ENCODE measurements around the gene RAI1. TPM values are rescaled to one million over a fixed set of nuclear protein-coding genes. Genes with fewer than 3 reads are reported as not detected.

Gene RAI1
- total and polyA plus RNA-seq, 5 donors from 2014 or later, result 0.80 to 11.4 (median 1.1) TPM

GRCh38 chr17:17742133-17742621 is 60.9 kb downstream of the RAI1 start:
- DNase-seq, result no peak
- H3K36me3 ChIP-seq (ENCODE audit: control insufficient read depth, insufficient read depth, low read length), result no peaks in the 10 kb centered on the region
- Mint-ChIP-seq H3K9me3 (no peaks in the 10 kb centered on the region), H3K27ac (no peak overlapping the region), H3K4me1 (peaks cover 0 to 7% (median 5%) of the 10 kb centered on the region in 4 donors), H3K4me3 (no peak overlapping the region), H3K27me3 (peaks cover 4% of the 10 kb centered on the region), H3K36me3 (no peaks in the 10 kb centered on the region)
- H3K27ac ChIP-seq (ENCODE audit: insufficient read depth, low read length, poor library complexity, severe bottlenecking), result no peak overlapping the region
- H3K27me3 ChIP-seq (ENCODE audit: control insufficient read depth, insufficient read depth, low read length), result no peaks in the 10 kb centered on the region
- H3K4me1 ChIP-seq (ENCODE audit: control insufficient read depth, insufficient read depth, low read length, poor library complexity, severe bottlenecking), result peaks cover 6% of the 10 kb centered on the region
- no peak overlapping the region for H3K4me3 ChIP-seq (ENCODE audit: low read depth, low read length)
- H3K9me3 ChIP-seq (ENCODE audit: control insufficient read depth in 2 of 2, low read length in 2 of 2), result no peaks in the 10 kb centered on the region
- ATAC-seq (ENCODE audit: low read depth in 2 of 2), result no peak

GRCh38 chr17:17742688-17743390 is 61.6 kb downstream of the RAI1 start:
- peak overlapping the region in 1 of 4 donors; percentile 28 for H3K4me3 Mint-ChIP-seq
- Histone ChIP-seq H3K9me3 (ENCODE audit: control insufficient read depth in 2 of 2, low read length in 2 of 2) (no peaks in the 10 kb centered on the region), H3K36me3 (ENCODE audit: control insufficient read depth, insufficient read depth, low read length) (no peaks in the 10 kb centered on the region), H3K4me3 (ENCODE audit: low read depth, low read length) (no peak overlapping the region), H3K4me1 (ENCODE audit: control insufficient read depth, insufficient read depth, low read length, poor library complexity, severe bottlenecking) (peaks cover 4% of the 10 kb centered on the region), H3K27ac (ENCODE audit: insufficient read depth, low read length, poor library complexity, severe bottlenecking) (no peak overlapping the region), H3K27me3 (ENCODE audit: control insufficient read depth, insufficient read depth, low read length) (no peaks in the 10 kb centered on the region)
- DNase-seq (no peak), ATAC-seq (ENCODE audit: low read depth in 2 of 2) (no peak)
- peaks cover 4% of the 10 kb centered on the region for H3K27me3 Mint-ChIP-seq
- peaks cover 0 to 7% (median 6%) of the 10 kb centered on the region in 4 donors for H3K4me1 Mint-ChIP-seq
- no peak overlapping the region for H3K27ac Mint-ChIP-seq
- no peaks in the 10 kb centered on the region for H3K36me3 Mint-ChIP-seq
- H3K9me3 Mint-ChIP-seq, result no peaks in the 10 kb centered on the region

- peaks cover 4% of the 10 kb centered on the region for H3K4me1 ChIP-seq (ENCODE audit: control insufficient read depth, insufficient read depth, low read length, poor library complexity, severe bottlenecking)
- Mint-ChIP-seq H3K4me1 (peaks cover 0 to 12% (median 7%) of the 10 kb centered on the region in 4 donors), H3K4me3 (no peak overlapping the region), H3K27me3 (peaks cover 4% of the 10 kb centered on the region), H3K9me3 (no peaks in the 10 kb centered on the region), H3K27ac (no peak overlapping the region), H3K36me3 (no peaks in the 10 kb centered on the region)
- no peak overlapping the region for H3K27ac ChIP-seq (ENCODE audit: insufficient read depth, low read length, poor library complexity, severe bottlenecking)
- H3K4me3 ChIP-seq (ENCODE audit: low read depth, low read length), result no peak overlapping the region
- no peaks in the 10 kb centered on the region for H3K36me3 ChIP-seq (ENCODE audit: control insufficient read depth, insufficient read depth, low read length)
- no peaks in the 10 kb centered on the region for H3K9me3 ChIP-seq (ENCODE audit: control insufficient read depth in 2 of 2, low read length in 2 of 2)
- ATAC-seq (ENCODE audit: low read depth in 2 of 2) (no peak), DNase-seq (no peak)
- H3K27me3 ChIP-seq (ENCODE audit: control insufficient read depth, insufficient read depth, low read length), result no peaks in the 10 kb centered on the region
Measured at GRCh38 chr17:17743391-17744112, 62.3 kb downstream of the RAI1 start.

- Mint-ChIP-seq H3K4me3 (no peak overlapping the region), H3K27ac (no peak overlapping the region), H3K27me3 (peaks cover 4% of the 10 kb centered on the region), H3K9me3 (no peaks in the 10 kb centered on the region), H3K4me1 (peaks cover 0 to 15% (median 8%) of the 10 kb centered on the region in 4 donors), H3K36me3 (no peaks in the 10 kb centered on the region)
- Histone ChIP-seq H3K36me3 (ENCODE audit: control insufficient read depth, insufficient read depth, low read length) (no peaks in the 10 kb centered on the region), H3K27me3 (ENCODE audit: control insufficient read depth, insufficient read depth, low read length) (no peaks in the 10 kb centered on the region), H3K9me3 (ENCODE audit: control insufficient read depth in 2 of 2, low read length in 2 of 2) (no peaks in the 10 kb centered on the region), H3K4me3 (ENCODE audit: low read depth, low read length) (no peak overlapping the region), H3K27ac (ENCODE audit: insufficient read depth, low read length, poor library complexity, severe bottlenecking) (no peak overlapping the region), H3K4me1 (ENCODE audit: control insufficient read depth, insufficient read depth, low read length, poor library complexity, severe bottlenecking) (peaks cover 7% of the 10 kb centered on the region)
- no peak for ATAC-seq (ENCODE audit: low read depth in 2 of 2)
- no peak for DNase-seq
Measured at GRCh38 chr17:17744116-17744515, 62.9 kb downstream of the RAI1 start.

GRCh38 chr17:17745476-17746455 is 64.5 kb downstream of the RAI1 start:
- no peak overlapping the region for H3K27ac Mint-ChIP-seq
- no peaks in the 10 kb centered on the region for H3K9me3 Mint-ChIP-seq
- Histone ChIP-seq H3K27me3 (ENCODE audit: control insufficient read depth, insufficient read depth, low read length) (no peaks in the 10 kb centered on the region), H3K4me1 (ENCODE audit: control insufficient read depth, insufficient read depth, low read length, poor library complexity, severe bottlenecking) (peaks cover 20% of the 10 kb centered on the region), H3K27ac (ENCODE audit: insufficient read depth, low read length, poor library complexity, severe bottlenecking) (no peak overlapping the region), H3K9me3 (ENCODE audit: control insufficient read depth in 2 of 2, low read length in 2 of 2) (no peaks in the 10 kb centered on the region), H3K4me3 (ENCODE audit: low read depth, low read length) (no peak overlapping the region), H3K36me3 (ENCODE audit: control insufficient read depth, insufficient read depth, low read length) (no peaks in the 10 kb centered on the region)
- H3K27me3 Mint-ChIP-seq, result peaks cover 4% of the 10 kb centered on the region
- no peak for ATAC-seq (ENCODE audit: low read depth in 2 of 2)
- no peak for DNase-seq
- no peaks in the 10 kb centered on the region for H3K36me3 Mint-ChIP-seq
- peaks cover 10 to 31% (median 19%) of the 10 kb centered on the region in 4 donors for H3K4me1 Mint-ChIP-seq
- no peak overlapping the region for H3K4me3 Mint-ChIP-seq

- Histone ChIP-seq H3K36me3 (ENCODE audit: control insufficient read depth, insufficient read depth, low read length) (no peaks in the 10 kb centered on the region), H3K4me1 (ENCODE audit: control insufficient read depth, insufficient read depth, low read length, poor library complexity, severe bottlenecking) (peaks cover 39% of the 10 kb centered on the region), H3K27me3 (ENCODE audit: control insufficient read depth, insufficient read depth, low read length) (no peaks in the 10 kb centered on the region), H3K27ac (ENCODE audit: insufficient read depth, low read length, poor library complexity, severe bottlenecking) (no peak overlapping the region), H3K4me3 (ENCODE audit: low read depth, low read length) (no peak overlapping the region), H3K9me3 (ENCODE audit: control insufficient read depth in 2 of 2, low read length in 2 of 2) (no peaks in the 10 kb centered on the region)
- H3K27ac Mint-ChIP-seq, result peak overlapping the region in 1 of 3 donors; percentile 80
- DNase-seq, result no peak
- H3K36me3 Mint-ChIP-seq, result no peaks in the 10 kb centered on the region
- no peaks in the 10 kb centered on the region for H3K9me3 Mint-ChIP-seq
- no peak for ATAC-seq (ENCODE audit: low read depth in 2 of 2)
- peak overlapping the region in 1 of 4 donors; percentile 75 for H3K4me3 Mint-ChIP-seq
- peaks cover 19 to 50% (median 35%) of the 10 kb centered on the region in 4 donors for H3K4me1 Mint-ChIP-seq
- H3K27me3 Mint-ChIP-seq, result no peaks in the 10 kb centered on the region
Measured at GRCh38 chr17:17748179-17748578, 66.9 kb downstream of the RAI1 start.

GRCh38 chr17:17748604-17749003 is 67.3 kb downstream of the RAI1 start:
- Histone ChIP-seq H3K27ac (ENCODE audit: insufficient read depth, low read length, poor library complexity, severe bottlenecking) (no peak overlapping the region), H3K27me3 (ENCODE audit: control insufficient read depth, insufficient read depth, low read length) (no peaks in the 10 kb centered on the region), H3K4me3 (ENCODE audit: low read depth, low read length) (no peak overlapping the region), H3K4me1 (ENCODE audit: control insufficient read depth, insufficient read depth, low read length, poor library complexity, severe bottlenecking) (peaks cover 44% of the 10 kb centered on the region), H3K9me3 (ENCODE audit: control insufficient read depth in 2 of 2, low read length in 2 of 2) (no peaks in the 10 kb centered on the region), H3K36me3 (ENCODE audit: control insufficient read depth, insufficient read depth, low read length) (no peaks in the 10 kb centered on the region)
- Mint-ChIP-seq H3K27ac (peak overlapping the region in 1 of 3 donors; percentile 80), H3K4me3 (peak overlapping the region in 1 of 4 donors; percentile 75), H3K36me3 (no peaks in the 10 kb centered on the region), H3K4me1 (peaks cover 19 to 55% (median 37%) of the 10 kb centered on the region in 4 donors), H3K27me3 (no peaks in the 10 kb centered on the region), H3K9me3 (no peaks in the 10 kb centered on the region)
- ATAC-seq (ENCODE audit: low read depth in 2 of 2) (no peak), DNase-seq (no peak)

All from CD4-positive, CD25-positive, alpha-beta regulatory T cell (primary cell).